HG03432 (cell line): ENCODE results near the gene MED22.

ENCODE experiments used
- ATAC-seq: cut with Tn5 transposase; IDR thresholded peaks from one replicate; pipeline ENCODE4 v1.9.1; 2021; ENCODE audit warnings: mild to moderate bottlenecking, moderate library complexity; ENCODE audit not compliant: unreplicated experiment

Gene MED22

GRCh38 chr9:133356391-133357091 lies 8.6 kb upstream of the MED22 start, which contains the start of the genes SURF1 and SURF2:
SURF1 (minus strand) TSS chr9:133356487; CDS start chr9:133356453, 34 bp downstream.
SURF2 (plus strand) TSS chr9:133356550; CDS start chr9:133356593, 43 bp downstream.
- peak; percentile 66 for ATAC-seq

GRCh38 chr9:133355881-133356357 lies 8.0 kb upstream of the MED22 start:
- peak; percentile 28 for ATAC-seq

- no peak for ATAC-seq
Measured at GRCh38 chr9:133354766-133355165, 6.8 kb upstream of the MED22 start.

GRCh38 chr9:133353548-133353947 lies 5.6 kb upstream of the MED22 start:
- ATAC-seq: no peak

- ATAC-seq: no peak
Measured at GRCh38 chr9:133352635-133353340, 4.9 kb upstream of the MED22 start.

GRCh38 chr9:133351908-133352634 lies 4.1 kb upstream of the MED22 start:
- ATAC-seq: no peak

- ATAC-seq: no peak
Measured at GRCh38 chr9:133351526-133351907, 3.6 kb upstream of the MED22 start.

GRCh38 chr9:133349965-133350616 lies 2.2 kb upstream of the MED22 start:
- ATAC-seq: no peak

- ATAC-seq: no peak
Measured at GRCh38 chr9:133348718-133349573, 1.0 kb upstream of the MED22 start.

GRCh38 chr9:133347515-133347984 lies 381 bp downstream of the MED22 start:
- ATAC-seq: peak; percentile 35

GRCh38 chr9:133346021-133346785 lies 1.7 kb downstream of the MED22 start:
- ATAC-seq: no peak

GRCh38 chr9:133345596-133345995 lies 2.3 kb downstream of the MED22 start:
- no peak for ATAC-seq

GRCh38 chr9:133344979-133345378 lies 3.0 kb downstream of the MED22 start:
- no peak for ATAC-seq

- no peak for ATAC-seq
Measured at GRCh38 chr9:133344071-133344470, 3.9 kb downstream of the MED22 start.

GRCh38 chr9:133342570-133342969 lies 5.4 kb downstream of the MED22 start:
- ATAC-seq: no peak

GRCh38 chr9:133342069-133342406 lies 5.9 kb downstream of the MED22 start:
- ATAC-seq: no peak

- no peak for ATAC-seq
Measured at GRCh38 chr9:133341369-133342068, 6.4 kb downstream of the MED22 start.

GRCh38 chr9:133340916-133341315 lies 7.0 kb downstream of the MED22 start:
- no peak for ATAC-seq

- ATAC-seq: no peak
Measured at GRCh38 chr9:133340256-133340655, 7.7 kb downstream of the MED22 start.
